ENCODE data around the gene DNMBP.
"Not testable (repeated sequence)": the region's sequence is repeated elsewhere in the genome, so short reads cannot be mapped to it uniquely, and the experiment has no call there.

DNMBP gene

DNA sequence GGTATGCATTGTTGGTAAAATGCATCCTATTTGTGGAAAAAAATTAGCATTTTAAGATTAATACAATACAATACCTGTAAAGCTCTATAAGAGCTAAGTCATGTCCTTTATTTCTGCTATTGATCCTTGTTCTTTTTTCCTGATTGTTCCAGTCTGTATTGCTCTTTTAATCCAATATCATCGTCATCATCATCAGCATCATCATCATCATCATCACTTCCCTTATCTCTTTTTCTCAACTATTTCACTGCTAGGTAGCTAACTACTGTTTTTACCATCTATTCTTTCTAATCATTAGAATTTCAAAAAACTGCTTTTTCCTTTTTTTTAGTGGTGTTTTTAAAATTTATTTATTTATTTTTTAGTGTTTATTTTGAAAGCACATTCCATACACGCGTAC is 156.1 kb downstream of the DNMBP start:
- DNase-seq, result no peak

DNA sequence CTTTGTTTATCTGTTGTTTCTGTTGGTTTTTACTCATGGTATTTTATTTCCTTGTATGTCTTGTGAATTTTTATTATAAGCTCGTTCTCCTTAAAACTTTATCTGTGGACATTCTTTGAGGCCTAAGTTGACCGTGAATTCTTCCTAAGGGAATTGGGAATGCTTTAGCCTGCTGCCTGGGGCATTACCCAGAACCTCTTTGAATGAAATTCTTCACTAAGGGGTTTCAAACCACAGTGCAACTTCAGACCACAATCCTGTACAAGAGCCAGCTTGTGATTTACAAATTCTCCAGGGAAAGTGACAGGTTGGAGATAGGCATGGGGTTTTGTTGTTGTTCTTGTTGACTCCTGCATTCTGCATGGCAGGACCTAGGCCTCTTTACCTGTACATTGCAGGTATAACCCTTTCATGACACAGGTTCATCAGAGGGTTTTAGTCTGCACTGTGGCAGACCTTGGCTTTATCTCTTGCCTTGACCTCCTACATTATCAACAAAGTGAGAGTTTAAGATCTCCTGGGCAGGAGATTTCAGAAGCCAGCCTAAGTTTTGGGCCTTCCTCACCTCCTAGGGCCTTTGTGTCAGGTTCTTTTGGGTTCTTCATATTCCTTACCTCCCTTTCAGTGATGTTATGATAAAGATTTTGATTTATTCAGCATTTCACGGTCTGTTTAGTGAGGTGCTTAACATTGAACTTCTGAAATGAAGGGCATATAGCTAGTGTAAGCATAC is 157.1 kb downstream of the DNMBP start:
- DNase-seq, result no peak

DNA sequence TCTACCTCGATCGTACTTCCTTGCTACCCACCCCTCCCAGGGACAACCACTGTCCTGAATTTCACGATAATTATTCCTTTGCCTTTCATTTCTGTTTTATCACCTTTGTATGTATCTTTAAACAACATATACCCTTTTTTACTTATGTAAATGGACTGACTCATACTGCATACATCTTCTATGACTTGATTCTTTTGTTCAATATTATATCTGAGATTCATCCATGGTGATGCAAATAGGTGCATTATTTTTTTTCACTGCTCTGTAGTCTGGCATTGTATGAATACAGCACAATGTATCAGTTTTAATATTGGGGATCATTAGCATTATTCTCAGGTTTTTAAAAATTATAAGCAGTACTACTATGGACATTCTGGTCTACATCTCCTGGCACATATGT is 157.9 kb downstream of the DNMBP start:
- DNase-seq, result no peak

DNA sequence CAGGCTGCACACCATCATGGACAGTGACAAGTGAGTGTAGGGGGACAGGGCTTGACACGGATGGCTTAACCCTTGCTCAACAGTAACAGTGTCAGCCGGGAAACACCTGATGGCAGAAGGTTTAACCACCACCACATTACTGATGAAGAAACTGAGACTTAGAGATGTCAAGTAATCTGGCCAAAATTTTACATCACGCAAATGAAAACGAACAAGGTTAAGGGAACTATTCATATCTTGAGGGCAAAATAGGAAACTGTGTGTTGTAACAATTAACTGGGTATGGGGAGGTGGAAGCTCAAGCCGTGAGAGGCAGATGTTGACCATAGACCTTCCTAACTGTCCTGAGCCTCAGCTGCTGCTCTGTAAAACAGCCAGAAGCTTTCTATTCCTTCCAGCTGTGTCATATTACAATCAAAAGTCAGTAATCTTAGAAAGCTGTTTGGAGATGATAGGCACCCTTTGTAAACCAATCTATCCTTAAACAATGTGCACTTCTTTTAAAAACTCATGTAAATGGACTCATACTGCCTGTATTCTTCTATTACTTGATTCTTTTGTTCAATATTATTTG is 158.9 kb downstream of the DNMBP start:
- no peak for DNase-seq

DNA sequence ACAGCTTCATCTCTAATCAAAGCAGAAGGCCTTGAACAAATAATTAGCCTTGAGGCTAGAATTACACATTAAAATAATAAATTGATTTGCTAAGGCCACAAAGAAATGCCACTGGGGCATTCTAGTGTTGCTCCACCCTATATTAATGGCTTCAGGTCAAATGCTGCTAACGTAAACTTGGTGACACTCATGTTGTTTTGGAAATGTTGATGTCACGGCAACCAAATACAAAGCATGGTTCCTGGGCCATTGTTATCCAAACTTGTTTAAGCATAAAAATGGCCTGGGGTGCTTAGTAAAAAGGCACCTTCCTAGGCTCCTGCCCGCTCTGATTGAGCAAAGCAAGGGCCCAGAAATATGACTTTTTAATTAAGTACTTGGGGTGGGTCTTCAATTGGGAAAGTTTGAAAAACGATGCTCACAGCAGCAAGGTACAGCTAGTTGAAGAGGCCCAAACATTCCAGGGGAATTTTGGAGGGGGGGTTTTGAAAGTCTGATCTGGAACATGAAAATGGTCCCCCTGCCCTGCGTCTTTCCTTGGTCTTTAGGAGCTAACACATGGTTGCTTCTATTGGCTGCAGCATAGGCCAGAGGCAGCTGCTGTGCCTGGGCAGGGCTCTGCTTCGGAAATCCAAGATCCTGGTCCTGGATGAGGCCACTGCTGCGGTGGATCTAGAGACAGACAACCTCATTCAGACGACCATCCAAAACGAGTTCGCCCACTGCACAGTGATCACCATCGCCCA is 159.6 kb downstream of the DNMBP start:
- DNase-seq, result no peak

DNA sequence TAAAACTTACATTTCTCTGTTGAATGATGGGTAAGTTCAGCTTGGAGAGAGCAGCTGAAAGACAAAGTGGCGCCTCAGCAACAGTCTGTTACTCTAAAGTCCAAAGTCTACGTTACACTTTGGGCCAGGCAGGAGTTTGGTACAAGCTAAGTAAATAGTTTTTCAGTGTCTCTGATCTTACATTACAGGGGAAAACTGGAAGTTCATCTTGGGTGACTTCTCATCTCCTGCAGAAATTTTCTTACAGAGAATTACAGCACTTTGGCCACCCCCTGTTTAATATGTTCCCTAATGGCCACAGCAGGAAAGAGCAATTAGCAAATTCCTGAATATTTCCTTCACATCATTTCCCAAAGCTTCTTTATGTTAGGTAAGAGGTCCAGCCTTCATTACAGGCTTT is 160.2 kb downstream of the DNMBP start:
- DNase-seq, result no peak

DNA sequence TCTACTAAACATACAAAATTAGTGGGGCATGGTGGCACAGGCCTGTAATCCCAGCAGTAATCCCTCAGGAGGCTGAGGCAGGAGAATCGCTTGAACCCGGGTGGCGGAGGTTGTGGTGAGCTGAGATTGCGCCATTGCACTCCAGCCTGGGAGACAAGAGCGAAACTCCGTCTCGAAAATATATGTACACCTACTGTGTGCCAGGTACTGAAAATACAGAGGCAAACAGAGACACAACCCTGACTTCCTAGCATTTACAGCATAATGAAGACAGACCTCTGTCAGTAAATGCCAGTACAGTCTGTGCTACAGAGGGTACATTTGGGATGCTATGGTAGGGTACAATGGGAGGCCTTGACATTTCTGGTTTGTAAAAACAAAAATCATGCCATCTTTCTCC is 160.7 kb downstream of the DNMBP start:
- DNase-seq, result no peak

DNA sequence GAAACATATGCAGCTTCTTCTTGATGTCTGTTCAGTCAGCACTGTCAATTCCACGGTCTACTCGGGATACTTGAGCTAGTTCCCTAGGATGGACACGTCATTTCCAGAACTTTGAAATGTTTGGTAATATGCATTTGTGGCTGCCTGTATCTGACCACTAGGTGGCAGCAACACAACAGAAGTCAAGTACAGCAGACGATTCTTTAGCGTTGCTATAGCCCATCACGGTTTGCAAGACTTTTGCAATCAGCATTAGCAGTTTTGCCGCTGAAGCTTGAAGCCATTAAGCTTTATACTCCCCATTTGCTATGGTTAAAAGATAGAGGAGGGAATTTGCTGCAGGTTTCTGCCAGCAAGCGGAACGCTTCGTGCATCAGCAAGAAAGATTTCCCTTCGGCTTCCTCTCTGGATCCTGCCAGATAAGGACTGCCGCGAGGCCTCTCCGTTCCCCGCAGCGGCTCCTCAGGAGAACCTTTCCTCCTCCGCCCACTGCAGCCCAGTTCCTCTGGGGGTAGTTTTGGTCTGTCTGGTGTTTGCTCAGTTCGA is 163.8 kb downstream of the DNMBP start:
- DNase-seq, result peak; percentile 94

DNA sequence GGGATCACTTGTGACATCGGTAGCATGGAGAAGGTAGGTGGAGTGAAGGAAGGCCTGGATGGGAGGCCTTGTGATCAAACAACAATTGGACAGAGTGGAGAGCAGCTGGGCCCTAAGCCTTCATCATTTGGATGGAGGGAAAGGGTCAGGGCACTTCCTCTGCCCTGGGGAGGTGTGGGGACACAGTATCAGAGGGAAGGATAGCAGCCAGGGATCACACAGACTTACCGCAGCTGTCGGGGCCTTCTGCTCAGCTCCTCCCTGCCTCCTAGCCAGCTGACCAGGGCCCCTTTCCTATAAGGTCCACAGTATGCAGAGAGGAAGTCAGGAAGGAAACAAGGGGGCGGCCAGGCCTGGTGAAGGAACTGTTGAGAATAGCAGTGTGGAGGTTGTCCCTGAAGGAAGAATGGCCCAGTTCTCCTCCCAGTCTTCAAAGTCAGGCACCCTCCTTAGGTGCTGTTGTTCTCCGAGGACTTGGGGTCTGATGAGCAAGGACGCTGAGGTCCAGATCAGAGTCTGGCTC is 165.3 kb downstream of the DNMBP start:
- DNase-seq, result peak; percentile 8

DNA sequence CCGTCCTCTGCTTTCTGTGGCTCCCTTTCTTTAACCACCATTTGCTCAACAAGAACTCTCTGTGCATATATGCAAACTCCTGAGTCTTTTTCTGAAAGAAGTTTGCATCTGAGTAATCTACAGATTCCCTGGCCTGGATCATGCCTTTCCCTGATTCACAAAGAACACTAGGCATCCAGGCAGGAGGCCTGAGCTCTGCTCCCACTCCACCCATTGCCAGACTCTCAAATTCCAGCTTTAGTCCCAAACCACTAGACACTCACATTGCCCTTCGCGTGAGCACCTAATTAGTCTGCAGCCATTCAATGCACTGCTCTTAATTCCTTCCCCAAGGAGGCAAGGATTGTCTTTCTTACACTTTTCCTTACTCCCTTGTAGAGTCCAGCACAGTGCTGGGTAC is 166.4 kb downstream of the DNMBP start:
- DNase-seq, result no peak

DNA sequence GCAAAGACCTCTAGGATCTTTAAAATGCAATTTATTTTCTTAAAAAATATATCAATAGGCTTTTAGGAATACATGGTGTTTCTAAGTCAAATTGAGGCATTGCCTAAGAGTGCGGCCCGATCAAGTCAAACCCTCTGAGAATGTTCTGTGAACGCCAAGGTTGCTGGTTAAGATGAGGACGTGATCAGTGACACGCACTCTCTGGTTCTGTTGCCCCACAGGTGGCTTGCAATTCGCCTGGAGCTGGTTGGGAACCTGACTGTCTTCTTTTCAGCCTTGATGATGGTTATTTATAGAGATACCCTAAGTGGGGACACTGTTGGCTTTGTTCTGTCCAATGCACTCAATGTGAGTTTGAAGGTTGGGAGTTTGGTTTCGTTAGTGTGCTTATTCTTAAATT is 168.0 kb downstream of the DNMBP start:
- DNase-seq, result no peak

DNA sequence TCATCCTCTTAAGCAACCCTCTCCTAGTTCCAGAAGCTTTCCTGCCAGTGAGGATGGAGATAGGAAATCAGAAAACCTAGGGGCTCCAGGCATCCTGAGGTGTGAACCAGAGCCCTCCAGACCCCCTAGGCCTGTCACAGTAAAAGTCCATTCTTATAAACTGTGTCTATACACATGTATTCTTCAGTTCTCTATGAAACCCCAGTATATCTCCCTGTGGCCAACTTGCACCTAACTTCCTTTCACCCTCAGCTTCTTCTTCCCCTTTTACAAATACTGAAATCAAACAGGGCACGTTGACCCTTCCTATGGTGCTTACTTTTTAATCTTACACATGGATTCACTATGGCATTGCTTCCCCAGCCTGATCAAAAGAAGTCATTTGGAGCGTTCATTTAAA is 168.9 kb downstream of the DNMBP start:
- DNase-seq, result not testable (repeated sequence)

DNA sequence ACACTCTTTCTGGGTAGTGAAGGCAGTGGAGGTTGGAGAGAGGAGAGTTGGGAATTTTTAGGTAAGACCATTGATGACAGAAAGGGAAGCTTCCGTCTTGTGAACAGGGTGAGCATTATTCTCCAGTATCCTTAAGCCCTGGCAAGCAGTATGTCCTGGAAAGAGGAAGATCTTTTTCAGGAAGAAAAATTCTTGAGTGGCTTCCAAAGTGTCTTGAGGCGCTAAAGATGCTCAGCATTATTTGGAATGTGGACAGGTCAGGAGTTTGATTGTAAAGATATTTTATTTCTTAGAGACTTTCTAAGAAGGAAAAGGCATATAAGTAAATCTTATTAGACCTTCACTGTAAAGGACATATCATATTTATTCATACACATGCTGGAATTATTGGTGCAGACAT is 173.0 kb downstream of the DNMBP start:
- no peak for DNase-seq

DNA sequence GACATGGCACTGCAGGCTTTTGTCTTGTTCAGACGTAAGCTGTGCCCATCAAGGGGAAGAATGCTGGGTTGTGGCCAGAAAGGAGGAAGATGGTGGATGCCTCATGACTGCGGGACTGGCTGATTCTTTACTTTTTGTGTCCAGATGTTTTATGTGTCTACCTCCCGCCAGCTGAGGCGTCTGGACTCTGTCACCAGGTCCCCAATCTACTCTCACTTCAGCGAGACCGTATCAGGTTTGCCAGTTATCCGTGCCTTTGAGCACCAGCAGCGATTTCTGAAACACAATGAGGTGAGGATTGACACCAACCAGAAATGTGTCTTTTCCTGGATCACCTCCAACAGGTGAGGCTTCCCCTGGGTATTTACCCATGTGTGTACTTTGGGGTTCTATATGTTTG is 173.8 kb downstream of the DNMBP start:
- no peak for DNase-seq

DNA sequence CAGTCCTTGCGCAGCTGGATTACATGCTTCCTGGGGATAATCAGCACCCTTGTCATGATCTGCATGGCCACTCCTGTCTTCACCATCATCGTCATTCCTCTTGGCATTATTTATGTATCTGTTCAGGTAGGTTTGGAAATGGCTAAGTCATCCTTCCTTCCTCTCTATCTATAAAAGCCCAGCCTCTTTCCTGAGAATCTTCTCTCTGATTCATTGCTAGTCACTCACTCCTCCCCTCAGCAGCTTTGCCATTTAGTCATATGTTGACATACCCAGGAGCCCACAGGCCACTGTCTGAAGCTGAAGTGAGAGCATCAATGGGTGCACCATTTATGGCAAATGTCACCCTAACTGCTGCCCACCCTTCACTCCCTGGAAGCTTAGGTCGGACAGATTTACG is 175.3 kb downstream of the DNMBP start:
- peak; percentile 9 for DNase-seq

DNA sequence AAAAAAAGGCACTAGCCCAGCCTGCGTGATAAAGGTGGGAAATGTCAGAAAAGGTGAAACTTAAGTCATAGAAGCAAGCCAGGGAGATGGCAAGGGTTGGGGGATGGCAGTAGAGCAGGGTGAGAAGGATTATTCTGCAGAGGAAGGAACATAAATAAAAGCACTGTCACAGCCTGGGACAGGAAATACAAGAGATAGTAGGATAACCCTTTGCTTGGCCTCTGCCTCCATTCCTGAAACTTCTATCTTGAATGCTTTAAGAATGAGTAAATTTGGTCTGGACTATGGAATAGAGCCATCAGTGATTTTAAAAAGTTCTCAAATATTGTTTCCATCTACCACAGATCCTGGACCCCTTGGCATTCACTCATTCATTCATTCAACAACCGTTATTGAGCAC is 177.3 kb downstream of the DNMBP start:
- no peak for DNase-seq

DNA sequence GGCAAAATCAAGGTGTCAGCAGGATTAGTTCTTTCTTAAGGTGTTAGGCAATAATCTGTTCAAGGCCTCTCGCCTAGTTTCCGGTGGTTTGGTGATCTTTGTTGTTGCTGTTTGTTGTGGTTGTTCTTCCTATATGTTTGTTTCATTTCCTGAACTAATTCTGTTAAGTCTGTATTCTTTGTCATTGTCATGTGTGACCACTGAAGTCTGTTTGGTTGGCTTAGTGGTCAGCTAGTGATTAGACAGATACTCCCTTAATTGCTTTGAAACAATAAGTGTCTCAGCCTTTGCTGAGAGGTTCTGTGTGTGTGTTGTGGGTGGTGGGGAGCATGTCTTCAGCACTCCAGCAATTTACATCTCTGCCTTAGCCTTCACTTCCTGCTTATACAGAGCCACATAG is 181.3 kb downstream of the DNMBP start:
- DNase-seq, result peak; percentile 29

DNA sequence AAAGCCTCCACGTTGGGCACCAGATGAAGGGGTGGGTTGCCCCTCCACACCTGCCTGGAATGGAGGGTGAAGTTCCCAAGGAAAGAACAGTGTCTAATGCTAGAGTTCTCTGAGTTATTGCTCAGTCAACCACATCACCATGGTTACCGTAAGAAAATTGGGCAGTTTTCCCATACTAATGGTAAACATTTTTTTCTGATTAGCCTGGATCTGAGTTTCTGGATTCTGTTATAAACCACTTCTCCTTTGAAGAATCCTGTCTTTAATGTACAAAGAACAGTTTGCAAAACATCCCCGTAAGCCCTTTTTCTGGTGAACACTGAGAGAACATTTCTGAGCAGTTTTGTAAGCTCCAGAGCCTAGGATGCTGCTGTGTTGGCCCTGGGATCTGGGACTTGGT is 181.8 kb downstream of the DNMBP start:
- DNase-seq, result no peak
